ENCODE measurements around the gene BCKDHA.

DNA sequence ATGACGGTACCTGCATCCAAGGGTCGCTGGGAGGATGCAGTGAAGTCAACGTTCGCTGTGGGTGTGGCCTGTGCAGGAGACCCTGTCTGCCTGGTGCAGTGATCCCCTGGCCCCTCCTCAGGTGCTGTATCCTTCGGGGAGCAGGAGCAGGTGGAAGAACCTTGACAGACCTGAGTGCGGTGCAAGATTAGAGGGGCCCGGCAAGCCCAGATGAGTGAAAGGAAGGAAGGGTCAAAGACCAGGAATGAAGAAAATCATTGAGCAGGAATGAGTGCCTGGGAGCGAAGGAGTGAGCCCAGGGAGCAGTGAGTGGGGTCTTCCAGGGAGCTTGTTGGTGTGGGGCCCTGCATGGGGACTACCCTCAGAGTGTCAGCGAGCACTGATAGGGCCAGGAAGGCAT is 16.8 kb downstream of the BCKDHA start:
- TF ChIP-seq, protein P1, sequence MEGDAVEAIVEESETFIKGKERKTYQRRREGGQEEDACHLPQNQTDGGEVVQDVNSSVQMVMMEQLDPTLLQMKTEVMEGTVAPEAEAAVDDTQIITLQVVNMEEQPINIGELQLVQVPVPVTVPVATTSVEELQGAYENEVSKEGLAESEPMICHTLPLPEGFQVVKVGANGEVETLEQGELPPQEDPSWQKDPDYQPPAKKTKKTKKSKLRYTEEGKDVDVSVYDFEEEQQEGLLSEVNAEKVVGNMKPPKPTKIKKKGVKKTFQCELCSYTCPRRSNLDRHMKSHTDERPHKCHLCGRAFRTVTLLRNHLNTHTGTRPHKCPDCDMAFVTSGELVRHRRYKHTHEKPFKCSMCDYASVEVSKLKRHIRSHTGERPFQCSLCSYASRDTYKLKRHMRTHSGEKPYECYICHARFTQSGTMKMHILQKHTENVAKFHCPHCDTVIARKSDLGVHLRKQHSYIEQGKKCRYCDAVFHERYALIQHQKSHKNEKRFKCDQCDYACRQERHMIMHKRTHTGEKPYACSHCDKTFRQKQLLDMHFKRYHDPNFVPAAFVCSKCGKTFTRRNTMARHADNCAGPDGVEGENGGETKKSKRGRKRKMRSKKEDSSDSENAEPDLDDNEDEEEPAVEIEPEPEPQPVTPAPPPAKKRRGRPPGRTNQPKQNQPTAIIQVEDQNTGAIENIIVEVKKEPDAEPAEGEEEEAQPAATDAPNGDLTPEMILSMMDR (IDR thresholded peaks at IDR 0.05): no peak
- no peak for TF ChIP-seq POLR2A (IDR thresholded peaks at IDR 0.05)
